Body of pancreas (tissue), 4 donors: ENCODE data around the gene NF1.

Source experiments
- CTCF ChIP-seq, 7 experiments: fragments of 450-650 bp in 4 of 7; fragments of 200-600 bp in 3 of 7; sonication (generic) in 3 of 7; IDR thresholded peaks; one replicate each; pipeline ENCODE4 v1.5.1; 2016 to 2019; ENCODE audit warnings: antibody characterized with exemption in 7 of 7
- POLR2A ChIP-seq, 3 donors: fragments of 450-650 bp; IDR thresholded peaks; one replicate each; pipeline ENCODE4 v1.6.1; 2016; ENCODE audit warnings: antibody characterized with exemption in 3 of 3, mild to moderate bottlenecking in 2 of 3

- TF ChIP-seq CTCF (IDR thresholded peaks at IDR 0.05) (no peak), POLR2A (IDR thresholded peaks at IDR 0.05) (no peak)
Observed at GRCh38 chr17:31231852-31232251, 137.1 kb downstream of the NF1 start.
